ENCODE data around the gene CECR2. TPM values are rescaled to one million over a fixed set of nuclear protein-coding genes. Genes with fewer than 3 reads are reported as not detected.

CECR2 gene
- polyA plus RNA-seq, 1 donor from 2014 or later = 2.1 TPM

DNA sequence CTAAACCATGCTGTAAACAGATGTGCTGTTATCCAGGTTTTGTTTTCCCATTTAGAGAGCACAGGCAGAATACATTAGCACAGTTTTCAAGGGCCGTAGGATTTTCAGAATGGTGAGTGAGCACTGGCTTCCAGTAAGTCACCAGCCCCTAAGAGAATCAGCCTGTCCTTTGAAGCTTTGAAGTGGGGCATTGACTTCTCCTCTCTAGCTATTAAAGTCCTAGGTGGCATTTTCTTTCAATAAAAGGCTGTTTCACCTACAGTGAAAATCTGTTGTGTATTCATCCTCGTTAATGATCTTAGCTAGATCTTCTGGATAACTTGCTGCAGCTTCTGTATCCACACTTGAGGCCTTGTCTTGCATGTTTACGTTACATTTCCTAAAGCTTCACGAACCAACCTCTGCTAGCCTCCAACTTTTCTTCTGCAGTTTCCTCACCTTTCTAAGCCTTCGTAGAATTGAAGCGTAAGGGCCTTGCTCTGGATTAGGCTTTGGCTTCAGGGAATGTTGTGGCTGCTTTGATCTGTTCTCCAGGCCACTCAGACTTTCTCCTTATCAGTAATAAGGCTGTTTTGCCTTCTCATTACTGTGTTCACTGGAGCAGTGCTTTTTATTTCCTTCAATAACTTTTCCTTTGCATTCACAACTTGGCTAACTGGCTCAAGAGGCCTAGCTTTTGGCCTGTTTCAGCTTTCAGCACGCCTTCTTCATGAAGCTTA is 15.5 kb downstream of the CECR2 start:
- peaks cover 48% of the 10 kb centered on the region for H3K79me2 ChIP-seq (replicated peaks; ENCODE audit: insufficient read depth, low read length)
- H4K20me1 ChIP-seq (ENCODE audit: insufficient read depth) = no peaks in the 10 kb centered on the region
- TF ChIP-seq, protein P1, sequence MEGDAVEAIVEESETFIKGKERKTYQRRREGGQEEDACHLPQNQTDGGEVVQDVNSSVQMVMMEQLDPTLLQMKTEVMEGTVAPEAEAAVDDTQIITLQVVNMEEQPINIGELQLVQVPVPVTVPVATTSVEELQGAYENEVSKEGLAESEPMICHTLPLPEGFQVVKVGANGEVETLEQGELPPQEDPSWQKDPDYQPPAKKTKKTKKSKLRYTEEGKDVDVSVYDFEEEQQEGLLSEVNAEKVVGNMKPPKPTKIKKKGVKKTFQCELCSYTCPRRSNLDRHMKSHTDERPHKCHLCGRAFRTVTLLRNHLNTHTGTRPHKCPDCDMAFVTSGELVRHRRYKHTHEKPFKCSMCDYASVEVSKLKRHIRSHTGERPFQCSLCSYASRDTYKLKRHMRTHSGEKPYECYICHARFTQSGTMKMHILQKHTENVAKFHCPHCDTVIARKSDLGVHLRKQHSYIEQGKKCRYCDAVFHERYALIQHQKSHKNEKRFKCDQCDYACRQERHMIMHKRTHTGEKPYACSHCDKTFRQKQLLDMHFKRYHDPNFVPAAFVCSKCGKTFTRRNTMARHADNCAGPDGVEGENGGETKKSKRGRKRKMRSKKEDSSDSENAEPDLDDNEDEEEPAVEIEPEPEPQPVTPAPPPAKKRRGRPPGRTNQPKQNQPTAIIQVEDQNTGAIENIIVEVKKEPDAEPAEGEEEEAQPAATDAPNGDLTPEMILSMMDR (IDR thresholded peaks at IDR 0.05; ENCODE audit: poor library complexity, severe bottlenecking) = no peak
- no peak for TF ChIP-seq RAD21 (conservative IDR thresholded peaks at IDR 0.05)
- TF ChIP-seq POLR2AphosphoS5 (IDR thresholded peaks at IDR 0.05) = no peak
- TF ChIP-seq EP300 (conservative IDR thresholded peaks at IDR 0.05; ENCODE audit: poor library complexity, severe bottlenecking) = no peak
- H3K9me3 ChIP-seq (ENCODE audit: low read length) = peaks cover 3% of the 10 kb centered on the region
- H3K9ac ChIP-seq (ENCODE audit: low read length) = no peak overlapping the region
- H3K9me2 ChIP-seq (ENCODE audit: insufficient read depth, low read length) = no peaks in the 10 kb centered on the region
- H3K36me3 ChIP-seq (ENCODE audit: insufficient read depth, low read length) = no peaks in the 10 kb centered on the region
- no peak overlapping the region for H3K27ac ChIP-seq (ENCODE audit: low read length)
- H3K4me2 ChIP-seq (ENCODE audit: low read length) = no peak overlapping the region
- no peak overlapping the region for H3K4me3 ChIP-seq (ENCODE audit: low read length)
- H3K27me3 ChIP-seq (ENCODE audit: insufficient read depth, low read depth, low read length) = no peaks in the 10 kb centered on the region
- no peaks in the 10 kb centered on the region for H3F3A ChIP-seq (ENCODE audit: insufficient read depth, low read length, poor library complexity, severe bottlenecking)
- H2AFZ ChIP-seq (ENCODE audit: low read depth, low read length) = no peak overlapping the region

DNA sequence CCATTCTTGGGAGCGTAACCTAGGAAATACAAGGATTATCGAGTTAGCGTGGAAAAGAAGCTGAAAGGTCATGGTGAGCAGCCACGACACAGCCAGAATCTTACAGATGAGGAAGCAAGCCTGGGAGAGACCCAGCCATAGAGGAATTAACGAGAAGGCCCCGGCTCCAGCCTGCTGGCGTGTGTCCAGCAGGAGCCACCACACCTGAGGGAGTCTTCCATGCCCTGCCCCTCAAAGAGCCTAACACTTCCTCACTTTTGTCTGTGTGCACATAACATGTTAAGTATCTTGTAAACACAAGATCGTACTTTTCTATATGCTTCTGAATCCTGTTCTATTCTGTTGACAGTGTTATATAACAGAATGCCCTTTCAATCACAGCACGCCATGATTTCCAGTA is 18.1 kb downstream of the CECR2 start:
- H4K20me1 ChIP-seq (ENCODE audit: insufficient read depth) = no peaks in the 10 kb centered on the region
- H3K27me3 ChIP-seq (ENCODE audit: insufficient read depth, low read depth, low read length) = no peaks in the 10 kb centered on the region
- H3K79me2 ChIP-seq (replicated peaks; ENCODE audit: insufficient read depth, low read length) = peaks cover 46% of the 10 kb centered on the region
- no peak overlapping the region for H3K27ac ChIP-seq (ENCODE audit: low read length)
- H3F3A ChIP-seq (ENCODE audit: insufficient read depth, low read length, poor library complexity, severe bottlenecking) = no peaks in the 10 kb centered on the region
- no peak overlapping the region for H2AFZ ChIP-seq (ENCODE audit: low read depth, low read length)
- no peak overlapping the region for H3K4me3 ChIP-seq (ENCODE audit: low read length)
- no peaks in the 10 kb centered on the region for H3K9me2 ChIP-seq (ENCODE audit: insufficient read depth, low read length)
- no peak overlapping the region for H3K9ac ChIP-seq (ENCODE audit: low read length)
- no peak overlapping the region for H3K4me2 ChIP-seq (ENCODE audit: low read length)
- H3K36me3 ChIP-seq (ENCODE audit: insufficient read depth, low read length) = no peaks in the 10 kb centered on the region
- H3K9me3 ChIP-seq (ENCODE audit: low read length) = peaks cover 3% of the 10 kb centered on the region
- TF ChIP-seq POLR2AphosphoS5 (IDR thresholded peaks at IDR 0.05) = no peak
- TF ChIP-seq, protein P2, sequence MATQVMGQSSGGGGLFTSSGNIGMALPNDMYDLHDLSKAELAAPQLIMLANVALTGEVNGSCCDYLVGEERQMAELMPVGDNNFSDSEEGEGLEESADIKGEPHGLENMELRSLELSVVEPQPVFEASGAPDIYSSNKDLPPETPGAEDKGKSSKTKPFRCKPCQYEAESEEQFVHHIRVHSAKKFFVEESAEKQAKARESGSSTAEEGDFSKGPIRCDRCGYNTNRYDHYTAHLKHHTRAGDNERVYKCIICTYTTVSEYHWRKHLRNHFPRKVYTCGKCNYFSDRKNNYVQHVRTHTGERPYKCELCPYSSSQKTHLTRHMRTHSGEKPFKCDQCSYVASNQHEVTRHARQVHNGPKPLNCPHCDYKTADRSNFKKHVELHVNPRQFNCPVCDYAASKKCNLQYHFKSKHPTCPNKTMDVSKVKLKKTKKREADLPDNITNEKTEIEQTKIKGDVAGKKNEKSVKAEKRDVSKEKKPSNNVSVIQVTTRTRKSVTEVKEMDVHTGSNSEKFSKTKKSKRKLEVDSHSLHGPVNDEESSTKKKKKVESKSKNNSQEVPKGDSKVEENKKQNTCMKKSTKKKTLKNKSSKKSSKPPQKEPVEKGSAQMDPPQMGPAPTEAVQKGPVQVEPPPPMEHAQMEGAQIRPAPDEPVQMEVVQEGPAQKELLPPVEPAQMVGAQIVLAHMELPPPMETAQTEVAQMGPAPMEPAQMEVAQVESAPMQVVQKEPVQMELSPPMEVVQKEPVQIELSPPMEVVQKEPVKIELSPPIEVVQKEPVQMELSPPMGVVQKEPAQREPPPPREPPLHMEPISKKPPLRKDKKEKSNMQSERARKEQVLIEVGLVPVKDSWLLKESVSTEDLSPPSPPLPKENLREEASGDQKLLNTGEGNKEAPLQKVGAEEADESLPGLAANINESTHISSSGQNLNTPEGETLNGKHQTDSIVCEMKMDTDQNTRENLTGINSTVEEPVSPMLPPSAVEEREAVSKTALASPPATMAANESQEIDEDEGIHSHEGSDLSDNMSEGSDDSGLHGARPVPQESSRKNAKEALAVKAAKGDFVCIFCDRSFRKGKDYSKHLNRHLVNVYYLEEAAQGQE (IDR thresholded peaks at IDR 0.05; ENCODE audit: borderline replicate concordance) = no peak
- no peak for TF ChIP-seq RAD21 (conservative IDR thresholded peaks at IDR 0.05)
- TF ChIP-seq, protein P1 (IDR thresholded peaks at IDR 0.05; ENCODE audit: poor library complexity, severe bottlenecking) = no peak
